Right lobe of liver (tissue), 6 donors: ENCODE measurements around the gene ENDOV. TPM values are rescaled to one million over a fixed set of nuclear protein-coding genes. Genes with fewer than 3 reads are reported as not detected.
A peak's percentile ranks its signal among the peaks of the same experiment; 100 is the strongest.

Source experiments
- ATAC-seq, 4 donors: fragments of 200-7000 bp; cut with Tn5 transposase; one replicate each; pipeline ENCODE4 v1.9.1; 2020; ENCODE audit warnings: mild to moderate bottlenecking in 4 of 4, moderate library complexity in 4 of 4
- DNase-seq, 3 donors: peaks; one replicate each; pipeline ENCODE4 v3.0.0-alpha.2; 2020
- H3K27ac ChIP-seq, 3 donors: fragments of 200-600 bp; one replicate each; pipeline ENCODE4 v1.8.0; 2022
- H3K27me3 ChIP-seq, 2 donors: fragments of 200-600 bp; one replicate each; pipeline ENCODE4 v1.8.0; 2022
- H3K36me3 ChIP-seq, 4 donors: fragments of 200-600 bp; sonication (generic) in 1 of 4; one replicate each; pipeline versions ENCODE4 v1.5.1 to v1.8.0; 2017 to 2022; ENCODE audit warnings: control low read depth in 1 of 4
- H3K4me1 ChIP-seq, 4 donors: fragments of 200-600 bp; sonication (generic) in 1 of 4; one replicate each; pipeline versions ENCODE4 v1.5.1 to v1.8.0; 2017 to 2022; ENCODE audit warnings: control low read depth in 1 of 4
- H3K4me3 ChIP-seq, 3 donors: fragments of 200-600 bp; one replicate each; pipeline ENCODE4 v1.8.0; 2022
- H3K9me3 ChIP-seq, 4 donors: fragments of 200-600 bp; sonication (generic) in 1 of 4; one replicate each; pipeline versions ENCODE4 v1.5.1 to v1.8.0; 2017 to 2022; ENCODE audit warnings: control low read depth in 1 of 4
- CTCF ChIP-seq, 4 donors: fragments of 200-600 bp in 3 of 4; fragments of 450-650 bp in 1 of 4; IDR thresholded peaks; one replicate each; pipeline versions ENCODE4 v1.5.1 to v1.8.0; 2016 to 2022; ENCODE audit warnings: antibody characterized with exemption in 4 of 4, mild to moderate bottlenecking in 2 of 4
- POLR2A ChIP-seq: fragments of 450-650 bp; IDR thresholded peaks from one replicate; pipeline ENCODE4 v1.6.1; 2017; ENCODE audit warnings: antibody characterized with exemption, mild to moderate bottlenecking
- whole genome bisulfite sequencing: methylation state at CpG from one replicate; pipeline ENCODE4 v1.1.6; 2018; ENCODE audit warnings: low coverage, low lambda C conversion rate; ENCODE audit not compliant: insufficient coverage; ENCODE audit errors: missing lambda C conversion rate; 5-methylcytosine and 5-hydroxymethylcytosine counted together
- intact Hi-C, 2 donors: fragments of 100-400 bp; cut with DNase I; formaldehyde crosslinking; loops; one replicate each; pipeline versions ENCODE4 v1.11.2 to v1.14.1; 2022
- total RNA-seq, 6 experiments: library from RNA; depleted of rRNA in 2 of 6; stranded (reverse); fragments of >200 nt in 2 of 6; fragmentation: NEBNext Ultra II Directional in 3 of 6; extraction: Animal tissue kit (Norgen Biotek cat#: 25700) in 3 of 6; gene quantifications; one replicate each; pipeline versions ENCODE4 v1.1.0 to v1.2.4, GENCODE V29; 2016 to 2023
- donor health status: DM: no; HTN: yes; CAD: no.
- donor health status: DM: no; HTN: no; CAD: no.
- donor health status: DM: no; HTN: no; CAD: no.
- donor health status: DM: no; HTN: yes; CAD: no.
- donor health status: DM: no; HTN: yes; CAD: no.

Gene ENDOV
- total RNA-seq, 6 experiments from 2014 or later = 6.8 to 14.1 (median 11.3) TPM

DNA sequence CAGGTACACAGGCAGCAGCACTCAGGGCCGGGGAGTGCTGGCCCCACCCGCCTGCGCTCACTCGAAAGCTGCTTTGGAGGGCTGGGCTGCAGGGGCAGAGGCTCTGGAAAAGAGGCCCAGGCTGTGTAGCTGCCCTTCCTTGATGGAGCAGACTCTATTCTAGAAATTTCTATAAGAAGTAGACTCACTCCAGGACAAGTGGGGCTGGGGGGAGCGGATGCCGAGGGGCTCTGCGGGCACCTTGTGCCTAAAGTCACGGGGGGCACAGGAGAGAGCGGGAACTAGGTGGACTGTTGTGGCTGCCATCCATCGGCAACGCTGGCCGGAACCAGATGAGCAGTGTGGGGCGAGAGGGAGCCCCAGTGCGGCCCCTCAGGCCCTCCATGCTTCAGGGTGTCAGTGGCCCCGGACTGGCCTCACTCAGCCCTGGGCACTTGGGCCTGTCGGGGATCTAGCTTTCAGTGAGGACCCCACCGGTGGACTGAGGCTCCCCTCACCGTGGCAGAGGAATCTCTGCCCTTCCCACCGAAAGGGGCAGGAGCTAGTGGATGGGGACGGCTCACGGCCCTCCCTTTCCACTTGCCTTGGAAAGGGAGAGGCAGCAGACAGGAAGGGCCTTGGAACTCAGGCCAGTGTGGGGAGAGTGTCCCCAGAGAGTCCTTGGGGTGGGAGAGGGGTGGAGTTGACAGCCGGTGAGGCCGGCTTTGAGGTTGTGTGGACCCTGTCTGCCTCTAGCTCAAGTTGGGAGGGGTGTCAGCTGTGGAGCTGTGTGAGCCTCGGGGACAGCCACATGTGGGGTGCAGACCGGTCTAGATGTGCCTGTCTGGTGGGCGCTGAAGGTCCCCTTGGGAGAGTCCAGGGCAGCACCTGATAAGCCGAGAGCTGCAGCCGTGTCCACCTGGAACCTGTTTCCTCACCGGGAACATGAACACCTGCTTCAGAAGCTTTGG, 16.6 kb downstream of the ENDOV start:
- no peaks in the 10 kb centered on the region for H3K9me3 ChIP-seq
- intact Hi-C loops = no loop called here
- TF ChIP-seq POLR2A (no peak), CTCF (IDR thresholded peaks at IDR 0.05) (no peak)
- 96% methylated on average over 5 of the region's 29 CpGs for WGBS
- no peak overlapping the region for H3K27ac ChIP-seq
- no peaks in the 10 kb centered on the region for H3K27me3 ChIP-seq
- DNase-seq (peak in 2 of 3 donors; percentile 13 to 44), ATAC-seq (no peak)
- H3K4me1 ChIP-seq = no peaks in the 10 kb centered on the region
- no peak overlapping the region for H3K4me3 ChIP-seq
- H3K36me3 ChIP-seq = no peaks in the 10 kb centered on the region

GRCh38 chr17:80432350-80432955, 17.5 kb downstream of the ENDOV start:
- Histone ChIP-seq H3K36me3 (no peaks in the 10 kb centered on the region), H3K4me1 (no peaks in the 10 kb centered on the region), H3K27me3 (no peaks in the 10 kb centered on the region), H3K27ac (no peak overlapping the region), H3K4me3 (no peak overlapping the region), H3K9me3 (no peaks in the 10 kb centered on the region)
- no CpG with 5 or more reads among the region's 15 CpGs for WGBS
- DNase-seq (peak in 2 of 3 donors; percentile 10 to 43), ATAC-seq (no peak)
- intact Hi-C loops = no loop called here
- TF ChIP-seq POLR2A = no peak
- TF ChIP-seq CTCF (IDR thresholded peaks at IDR 0.05) = no peak

DNA sequence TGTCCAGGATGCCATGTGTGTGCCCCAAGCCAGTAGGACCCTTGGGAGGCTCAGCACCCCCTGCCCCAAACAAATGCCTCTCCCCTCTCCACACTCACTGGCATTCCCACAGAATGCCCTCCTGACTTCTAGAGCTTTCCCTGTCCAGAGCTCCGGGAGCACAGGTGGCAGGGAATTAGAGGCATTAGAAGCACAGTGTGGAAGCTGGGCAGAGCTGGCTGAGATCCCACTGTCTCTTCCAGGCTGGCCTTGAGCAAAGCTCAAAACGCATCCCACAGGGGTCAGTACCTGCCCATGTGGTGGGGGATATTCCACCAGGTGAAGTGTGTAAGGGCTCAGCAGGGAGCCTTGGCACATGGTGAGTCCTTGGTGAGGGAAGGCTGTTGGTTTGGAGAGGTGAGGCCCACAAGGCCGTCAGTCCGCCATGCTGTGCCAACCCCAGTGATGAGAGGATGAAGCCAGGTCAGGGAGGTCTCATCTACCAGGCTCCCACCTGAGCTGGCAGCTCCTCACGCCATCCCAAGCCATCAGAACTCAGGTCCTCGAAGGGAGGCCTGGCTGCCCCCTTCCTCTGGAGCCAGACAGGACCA, 18.1 kb downstream of the ENDOV start:
- H3K27ac ChIP-seq = no peak overlapping the region
- no peak for ATAC-seq
- H3K4me3 ChIP-seq = no peak overlapping the region
- no peaks in the 10 kb centered on the region for H3K36me3 ChIP-seq
- peak in 1 of 3 donors; percentile 33 for DNase-seq
- H3K9me3 ChIP-seq = no peaks in the 10 kb centered on the region
- TF ChIP-seq POLR2A (no peak), CTCF (IDR thresholded peaks at IDR 0.05) (no peak)
- WGBS = 94% methylated on average over 3 of the region's 6 CpGs
- H3K27me3 ChIP-seq = no peaks in the 10 kb centered on the region
- intact Hi-C loops = no loop called here
- no peaks in the 10 kb centered on the region for H3K4me1 ChIP-seq

- Histone ChIP-seq H3K4me1 (no peaks in the 10 kb centered on the region), H3K9me3 (no peaks in the 10 kb centered on the region), H3K36me3 (no peaks in the 10 kb centered on the region), H3K4me3 (no peak overlapping the region), H3K27ac (no peak overlapping the region), H3K27me3 (no peaks in the 10 kb centered on the region)
- DNase-seq = peak in 1 of 3 donors; percentile 9
- intact Hi-C loops = no loop called here
- ATAC-seq = no peak
- TF ChIP-seq POLR2A = no peak
- TF ChIP-seq CTCF (IDR thresholded peaks at IDR 0.05) = no peak
- 78% methylated on average over 11 of the region's 12 CpGs for WGBS
Observed at GRCh38 chr17:80433916-80434666, 19.1 kb downstream of the ENDOV start.
